ENCODE measurements around the gene SIX4.
A peak's percentile ranks its signal among the peaks of the same experiment; 100 is the strongest.

SIX4 gene

DNA sequence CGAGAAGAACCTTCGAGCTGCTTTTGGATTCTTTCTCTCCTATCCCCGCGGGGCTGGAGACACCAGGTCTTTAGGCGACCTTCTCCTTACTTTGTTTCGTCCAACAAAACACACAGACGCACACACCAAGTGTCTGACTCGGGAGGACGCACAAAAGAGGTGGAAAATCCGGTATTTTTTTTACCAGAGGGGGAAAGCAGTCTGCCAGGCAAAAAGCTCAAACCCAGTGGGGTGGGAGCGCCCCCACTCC lies 2.1 kb downstream of the SIX4 start:
- no peak for DNase-seq (ENCODE audit: low read depth)

DNA sequence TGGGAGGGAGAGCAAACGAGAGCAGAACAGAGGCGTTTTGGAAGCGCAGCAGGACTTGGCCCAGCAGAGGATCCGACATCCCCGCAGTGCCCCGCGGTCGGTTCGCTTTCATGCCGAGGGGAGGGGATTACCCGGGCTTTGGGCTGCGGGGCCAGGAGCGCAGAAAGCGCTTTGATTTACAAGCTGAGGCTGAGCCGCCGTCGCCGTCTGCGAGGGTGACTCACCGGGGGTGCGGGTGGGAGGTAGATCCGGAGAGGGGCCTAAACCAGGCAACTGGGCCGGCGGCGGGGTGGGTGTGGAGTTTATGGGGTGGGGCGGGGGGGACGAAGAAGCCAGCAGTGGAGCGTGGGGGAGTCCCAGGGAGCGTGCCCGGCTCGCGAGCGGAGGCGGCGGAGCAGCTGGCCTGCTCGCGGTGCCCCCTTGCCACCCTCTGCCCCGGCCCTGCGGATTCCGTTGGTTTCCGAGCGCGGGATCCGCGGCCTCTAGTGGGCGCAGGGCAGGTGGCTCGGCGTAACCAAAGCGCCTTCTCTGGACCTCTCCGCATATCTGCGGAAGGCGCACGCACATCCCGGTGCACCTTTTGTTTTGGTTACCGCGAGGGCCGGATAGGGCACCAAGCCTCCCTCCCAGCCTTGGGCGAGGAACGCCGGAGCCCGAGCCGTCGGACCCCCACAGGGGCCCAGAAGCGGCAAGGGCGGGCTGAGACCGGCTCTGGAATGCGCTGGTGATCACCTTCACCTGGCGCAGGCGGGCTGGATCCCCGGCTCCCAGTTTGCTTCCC lies 2.6 kb downstream of the SIX4 start:
- DNase-seq (ENCODE audit: low read depth) = peak; percentile 31

DNA sequence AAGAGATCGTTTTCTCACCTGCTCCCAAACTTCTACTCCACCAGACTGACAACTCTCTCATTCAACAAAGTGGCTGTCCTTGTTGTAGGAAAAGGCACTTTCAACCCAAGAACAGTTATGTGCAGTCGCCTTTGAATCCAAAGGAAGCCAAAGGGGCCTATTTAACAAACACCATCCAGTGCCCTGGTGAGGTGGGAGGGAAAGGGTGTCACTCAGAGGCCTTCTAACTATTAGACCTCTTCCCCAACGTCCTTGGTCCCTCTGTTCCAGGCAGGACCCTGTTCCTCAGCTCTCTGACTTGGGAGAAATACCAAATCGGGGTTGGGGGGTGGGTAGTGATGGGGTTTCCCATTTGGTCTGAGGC lies 3.2 kb downstream of the SIX4 start:
- no peak for DNase-seq (ENCODE audit: low read depth)

DNA sequence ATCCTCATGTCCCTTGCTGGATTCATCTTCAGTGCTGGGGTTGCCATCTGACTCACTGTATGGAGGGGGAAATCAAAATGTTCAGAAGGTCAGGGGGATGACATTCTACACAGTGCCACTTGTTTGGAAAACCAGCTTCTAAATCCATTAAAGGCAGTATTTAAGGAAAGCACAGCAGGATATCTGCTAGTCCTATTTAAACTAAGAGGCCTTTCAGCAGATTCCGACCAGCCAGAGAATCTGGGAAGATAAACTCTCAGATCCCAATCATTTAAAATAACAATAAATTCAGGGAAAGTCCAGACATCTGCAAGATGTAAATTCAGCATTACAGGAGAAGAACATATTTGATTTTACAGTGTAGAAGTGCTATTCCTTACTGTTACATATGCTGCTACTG lies 3.8 kb downstream of the SIX4 start:
- DNase-seq (ENCODE audit: low read depth) = no peak

DNA sequence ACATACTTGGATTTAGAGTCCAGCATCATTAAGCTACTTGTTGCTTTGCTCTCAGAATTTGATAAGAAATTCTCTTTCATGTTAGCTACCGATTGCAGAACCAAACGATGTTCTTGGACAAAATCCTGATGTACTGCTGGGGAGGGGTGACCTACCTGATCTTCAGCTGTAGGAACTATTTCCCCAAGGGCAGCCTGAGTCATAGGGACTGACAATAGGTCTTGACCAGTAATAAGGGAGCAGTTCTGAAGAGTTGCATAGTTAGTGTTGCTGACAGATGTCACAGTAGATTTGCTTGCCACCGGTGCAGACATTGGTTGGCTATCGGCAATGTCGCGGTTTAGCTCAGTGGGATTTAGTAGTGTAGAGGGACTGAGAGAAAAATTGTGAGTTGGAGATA lies 10.6 kb downstream of the SIX4 start:
- no peak for DNase-seq (ENCODE audit: low read depth)

DNA sequence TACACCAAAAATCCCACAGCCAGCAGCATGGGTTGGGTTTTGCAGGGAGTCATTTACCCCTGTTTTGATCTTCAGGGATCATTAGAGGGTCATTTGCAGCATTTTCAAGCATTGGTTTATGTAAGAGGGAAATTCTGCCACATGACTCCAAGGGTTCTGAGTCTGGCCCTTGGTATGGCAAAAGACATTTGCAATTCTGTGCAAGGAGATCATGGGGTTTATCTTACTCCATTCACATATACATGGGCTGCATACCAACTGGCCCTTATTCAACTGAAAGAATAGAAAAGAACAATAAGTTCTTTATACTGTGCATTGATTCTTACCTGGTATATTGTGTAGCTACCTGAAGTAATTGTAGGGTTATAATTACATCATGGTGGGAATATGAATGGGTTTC lies 13.7 kb downstream of the SIX4 start:
- no peak for DNase-seq (ENCODE audit: low read depth)

DNA sequence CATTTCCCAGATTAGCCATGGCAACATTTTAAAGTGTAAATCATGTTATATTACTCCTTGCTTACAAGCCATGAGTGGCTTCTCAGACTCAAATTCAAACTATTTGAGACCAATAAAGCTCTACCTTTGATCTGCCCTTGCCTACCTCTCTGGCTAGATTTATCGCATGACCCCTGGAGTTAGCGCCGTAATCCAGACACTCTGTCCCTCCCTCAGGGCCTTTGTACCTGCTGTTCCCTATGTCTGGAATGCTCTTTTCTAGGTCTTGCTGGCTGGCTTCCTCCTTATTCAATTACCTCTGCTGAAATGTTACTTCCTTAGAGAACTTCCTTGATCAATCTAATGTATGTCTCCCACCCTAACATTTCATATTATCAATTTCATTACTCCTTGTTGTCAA lies 16.3 kb downstream of the SIX4 start:
- DNase-seq (ENCODE audit: low read depth) = no peak

DNA sequence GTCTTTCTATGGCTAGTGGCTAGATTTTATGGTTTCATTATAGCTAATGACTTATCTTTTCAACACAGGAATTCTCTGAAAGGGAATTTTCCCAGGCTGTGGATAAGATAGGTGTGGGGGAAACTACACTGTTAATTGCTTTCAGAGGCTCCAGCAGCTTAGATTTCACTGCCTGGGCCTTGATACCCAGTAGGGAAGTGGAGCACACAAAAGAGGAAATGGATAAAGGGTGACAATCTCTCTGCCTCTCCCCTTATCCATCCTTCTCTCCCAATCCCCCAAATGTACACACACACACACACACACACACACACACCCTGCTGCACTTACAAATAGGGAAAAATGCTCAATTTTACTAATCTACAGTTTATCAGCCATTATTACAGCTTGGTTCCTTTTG lies 19.1 kb downstream of the SIX4 start:
- no peak for DNase-seq (ENCODE audit: low read depth)

DNA sequence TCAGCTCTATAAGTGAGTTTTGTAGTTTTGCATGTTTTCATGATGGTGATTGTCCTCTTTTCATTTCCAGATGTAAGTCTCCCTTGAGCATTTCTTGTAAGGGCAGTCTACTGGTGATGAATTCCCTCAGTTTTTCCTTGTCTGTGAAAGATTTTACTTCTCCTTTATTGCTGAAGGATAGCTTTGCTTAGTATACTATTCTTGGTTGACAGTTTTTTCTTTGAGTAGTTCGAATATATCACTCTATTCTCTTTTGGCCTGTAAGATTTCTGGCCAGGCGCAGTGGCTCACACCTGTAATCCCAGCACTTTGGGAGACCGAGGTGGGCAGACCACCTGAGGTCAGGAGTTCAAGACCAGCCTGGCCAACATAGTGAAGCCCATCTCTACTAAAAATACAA lies 23.6 kb downstream of the SIX4 start:
- DNase-seq (ENCODE audit: low read depth) = no peak

DNA sequence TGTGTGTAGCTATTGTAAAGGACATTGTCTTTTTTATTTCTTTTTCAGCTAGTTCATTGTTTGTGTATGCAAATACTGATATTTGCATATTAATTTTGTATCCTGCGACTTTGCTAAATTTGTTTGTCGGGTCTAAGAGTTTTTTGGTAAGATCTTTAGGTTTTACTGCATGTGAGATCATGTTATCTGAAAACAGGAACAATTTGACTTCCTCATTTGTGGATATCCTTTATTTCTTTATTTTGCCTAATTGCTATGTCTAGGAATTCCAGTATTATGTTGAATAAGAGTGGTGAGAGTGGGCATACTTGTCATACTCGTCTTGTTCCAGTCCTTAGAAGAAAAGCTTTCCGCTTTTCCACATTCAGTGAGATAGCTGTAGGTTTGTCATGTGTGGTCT lies 28.8 kb downstream of the SIX4 start:
- no peak for DNase-seq (ENCODE audit: low read depth)

DNA sequence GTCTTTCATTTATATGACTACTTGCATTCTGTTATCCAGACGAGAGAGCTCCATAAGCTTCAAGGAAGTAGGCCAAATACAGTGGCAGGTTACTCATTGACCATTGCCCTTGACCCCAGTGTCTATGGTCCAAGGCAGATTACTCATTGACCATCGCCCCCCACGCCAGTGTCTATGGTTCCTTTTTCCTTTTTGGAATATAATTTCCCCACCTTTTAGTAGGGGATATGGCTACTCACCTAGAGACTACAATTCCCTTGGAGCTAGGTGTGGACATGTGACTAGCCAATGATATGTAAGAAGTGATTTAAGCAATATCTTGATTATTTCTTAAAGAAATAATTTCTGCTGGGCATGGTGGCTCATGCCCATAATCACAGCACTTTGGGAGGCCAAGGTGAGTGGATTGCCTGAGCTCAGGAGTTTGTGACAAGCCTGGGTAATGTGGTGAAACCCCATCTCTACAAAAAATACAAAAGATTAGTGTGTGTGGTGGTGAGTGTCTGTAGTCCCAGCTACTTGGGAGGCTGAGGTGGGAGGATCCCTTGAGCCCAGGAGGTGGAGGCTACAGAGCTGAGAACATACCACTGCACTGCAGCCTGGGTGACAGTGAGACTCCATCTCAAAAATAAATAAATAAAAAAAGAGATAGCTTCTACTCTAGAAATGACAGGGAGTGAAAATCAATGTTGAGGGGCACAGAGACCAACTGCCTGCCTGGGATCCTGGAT lies 32.6 kb downstream of the SIX4 start:
- no peak for DNase-seq (ENCODE audit: low read depth)

DNA sequence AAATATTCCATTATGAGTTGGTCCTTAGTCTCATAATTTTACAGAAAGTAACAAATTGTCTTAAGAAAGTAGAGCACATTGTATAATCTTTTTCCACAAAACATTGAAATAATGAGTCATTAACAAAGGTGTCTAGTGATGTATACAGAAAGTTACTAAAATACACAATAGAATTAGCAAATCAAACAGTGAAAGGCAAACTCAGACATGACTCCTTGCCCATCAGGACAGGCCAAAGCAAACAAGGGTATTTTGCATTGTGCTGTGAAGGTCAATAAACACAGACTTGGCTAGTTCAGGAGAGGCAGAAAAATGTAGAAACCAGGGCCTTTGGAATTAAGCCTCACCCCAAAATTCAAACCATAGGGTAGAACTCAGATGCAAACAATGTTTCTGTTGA lies 37.3 kb downstream of the SIX4 start:
- DNase-seq (ENCODE audit: low read depth) = no peak

DNA sequence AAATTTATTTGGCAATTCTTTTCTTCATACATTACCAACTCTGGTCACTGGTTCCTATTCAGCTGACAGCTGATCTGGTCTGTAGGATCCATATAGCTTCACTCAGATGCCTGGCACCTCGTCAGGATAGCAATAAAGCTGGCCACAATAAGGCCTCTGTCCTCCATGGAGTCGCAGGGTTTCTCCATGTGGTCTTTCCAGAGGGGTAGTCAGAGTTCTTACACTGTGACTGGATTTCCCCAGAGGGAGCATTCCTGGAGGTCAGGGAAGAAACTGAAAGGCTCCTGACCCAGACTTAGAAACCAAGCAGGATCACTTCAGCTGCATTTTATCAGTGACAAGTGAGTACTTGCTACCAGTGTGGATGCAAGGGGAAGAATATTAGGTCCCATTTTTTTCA lies 39.9 kb downstream of the SIX4 start:
- DNase-seq (ENCODE audit: low read depth) = no peak

DNA sequence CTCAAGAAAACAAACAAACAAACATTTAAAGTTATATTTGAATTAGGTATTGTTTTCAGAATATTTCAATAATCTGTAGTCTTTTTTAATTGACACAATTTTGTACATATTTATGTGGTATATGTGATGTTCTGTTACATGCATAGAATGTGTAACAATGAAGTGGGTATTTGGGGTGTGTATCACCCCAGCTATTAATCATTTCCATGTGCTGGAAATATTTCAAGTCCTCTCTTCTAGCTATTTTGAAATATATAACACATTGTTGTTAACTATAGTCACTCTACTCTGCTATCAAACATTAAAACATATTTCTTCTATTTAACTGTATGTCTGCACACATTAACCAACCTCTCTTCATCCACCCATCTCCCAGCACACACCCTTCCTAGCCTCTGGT lies 42.9 kb downstream of the SIX4 start:
- no peak for DNase-seq (ENCODE audit: low read depth)

DNA sequence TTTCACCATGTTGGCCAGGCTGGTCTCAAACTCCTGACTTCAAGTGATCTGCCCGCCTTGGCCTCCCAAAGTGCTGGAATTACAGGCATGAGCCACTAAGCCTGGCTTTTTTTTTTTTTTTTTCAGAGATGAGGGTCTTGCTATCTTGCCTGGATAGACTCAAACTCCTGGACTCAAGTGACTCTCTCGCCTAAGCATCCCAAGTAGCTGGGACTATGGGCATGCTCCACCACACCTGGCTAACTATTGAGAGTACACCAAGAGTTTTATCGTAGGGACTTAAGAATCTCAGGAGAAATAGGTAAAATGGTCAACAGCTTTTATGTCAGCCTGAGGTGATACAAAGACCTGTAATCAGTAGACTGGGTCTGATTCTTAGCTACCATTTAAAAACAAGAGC lies 43.6 kb downstream of the SIX4 start:
- DNase-seq (ENCODE audit: low read depth) = no peak

DNA sequence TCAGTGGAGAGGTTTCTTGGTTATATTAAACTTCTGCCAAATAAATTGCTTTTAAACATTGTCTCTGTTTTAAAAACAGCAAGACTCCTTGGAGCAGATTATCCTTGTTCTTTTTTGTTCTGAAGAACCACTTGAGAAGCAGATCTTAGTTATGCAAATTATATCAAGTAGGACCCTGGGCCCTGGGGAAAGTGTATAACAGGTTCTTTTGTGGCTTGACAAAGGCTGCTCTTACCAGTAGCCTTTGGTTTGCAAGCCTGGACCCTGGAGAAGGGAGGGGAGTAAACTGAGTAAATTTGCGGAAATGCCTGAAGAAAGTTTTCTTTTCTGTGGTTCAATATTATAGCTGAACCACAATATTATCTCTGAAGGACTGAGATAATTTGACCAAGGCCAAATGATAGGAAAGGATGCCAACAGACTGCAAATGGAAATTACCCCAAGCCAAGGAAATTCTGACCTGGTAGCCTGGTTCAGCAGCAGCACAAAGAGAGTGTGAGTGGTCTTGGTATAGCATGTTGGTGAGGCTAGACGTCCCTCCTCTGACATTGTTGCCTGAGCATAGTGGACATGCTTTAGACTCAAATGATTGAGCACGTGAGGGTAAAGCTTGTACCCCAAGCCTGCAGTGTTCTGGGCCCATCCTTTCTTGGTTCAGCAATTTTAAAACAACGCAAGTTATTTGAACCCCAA lies 44.4 kb downstream of the SIX4 start:
- DNase-seq (ENCODE audit: low read depth) = no peak

DNA sequence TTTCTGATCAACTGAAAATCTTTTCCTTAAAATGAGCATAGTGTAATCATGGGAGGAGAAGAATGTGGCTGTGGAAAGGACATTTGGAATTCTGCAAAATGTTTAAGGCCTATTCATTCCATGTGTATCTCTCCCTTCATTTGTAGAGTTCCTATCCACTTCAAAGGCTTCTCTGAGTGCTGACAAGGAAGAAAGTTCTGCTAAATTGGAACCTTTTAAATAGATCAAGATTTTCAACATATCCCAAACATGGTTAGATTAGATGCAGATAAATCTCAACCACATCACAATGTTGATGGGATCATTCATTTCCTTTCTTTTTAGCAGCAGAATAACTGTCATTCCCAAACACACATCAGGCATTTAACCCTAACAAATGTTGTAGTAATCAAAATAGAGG lies 46.5 kb downstream of the SIX4 start:
- no peak for DNase-seq (ENCODE audit: low read depth)

DNA sequence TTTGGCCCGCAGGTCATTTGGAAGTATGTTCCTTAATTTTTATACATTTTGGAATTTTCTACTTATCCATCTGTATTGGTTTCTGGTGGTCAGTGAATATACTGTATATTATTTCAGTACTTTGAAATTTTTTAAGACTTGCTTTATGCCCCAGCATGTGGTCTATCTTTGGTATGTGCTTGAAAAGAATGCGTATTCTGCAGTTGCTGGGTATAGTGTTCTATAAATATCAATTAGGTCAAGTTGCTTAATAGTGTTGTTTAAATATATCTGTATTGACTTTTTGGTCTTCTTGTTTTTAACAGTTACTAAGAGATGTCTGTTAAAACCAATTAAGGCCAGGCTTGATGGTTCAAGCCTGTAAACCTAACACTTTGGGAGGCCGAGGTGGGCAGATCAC lies 53.2 kb downstream of the SIX4 start:
- no peak for DNase-seq (ENCODE audit: low read depth)

DNA sequence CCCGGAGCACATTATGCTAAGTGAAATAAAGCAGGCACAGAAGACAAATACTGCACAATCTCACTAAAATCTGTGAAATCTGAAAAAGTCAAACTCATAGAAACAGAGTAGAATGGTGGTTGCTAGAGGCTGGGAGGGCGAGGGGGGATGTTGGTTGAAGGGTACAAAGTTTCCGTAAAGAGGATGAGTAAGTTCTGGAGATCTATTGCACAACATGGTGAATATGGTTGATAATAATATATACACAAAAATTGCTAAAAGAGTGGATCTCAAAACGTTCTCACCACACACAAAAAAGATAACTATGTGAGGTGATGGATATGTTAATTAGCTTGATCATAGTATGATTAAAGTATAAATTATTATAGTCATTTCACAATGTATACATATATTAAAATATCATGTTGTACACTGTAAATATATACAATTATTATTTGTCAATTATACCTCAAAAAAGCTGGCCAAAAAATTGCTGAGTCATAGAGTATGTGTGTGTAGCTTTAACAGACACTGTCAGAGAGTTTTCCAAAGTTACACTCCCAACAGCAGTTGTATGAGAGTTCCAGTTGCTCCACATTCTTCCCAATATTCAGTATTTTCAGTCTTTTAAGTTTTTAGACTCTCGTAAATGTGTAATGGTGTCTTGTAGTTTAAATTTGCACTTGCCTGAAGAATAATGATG lies 55.6 kb downstream of the SIX4 start:
- no peak for DNase-seq (ENCODE audit: low read depth)

DNA sequence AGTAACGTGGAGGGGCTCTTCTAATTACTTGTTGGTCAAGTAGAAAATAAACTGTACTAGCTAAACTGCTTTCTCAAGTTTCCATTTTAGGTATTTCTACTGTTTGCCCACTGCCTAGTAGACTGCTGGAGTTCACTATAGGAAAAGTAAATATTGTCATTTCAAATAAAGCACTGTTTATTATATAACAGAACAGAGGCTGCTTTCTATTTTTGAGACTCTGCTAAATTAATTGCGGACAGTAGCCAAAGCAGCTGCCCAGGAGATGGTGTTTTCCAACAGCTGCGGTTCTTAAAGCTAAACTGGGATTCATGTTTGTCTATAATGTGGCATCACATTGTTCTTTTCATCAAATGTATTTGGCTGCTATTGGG lies 59.0 kb downstream of the SIX4 start:
- no peak for DNase-seq (ENCODE audit: low read depth)

DNA sequence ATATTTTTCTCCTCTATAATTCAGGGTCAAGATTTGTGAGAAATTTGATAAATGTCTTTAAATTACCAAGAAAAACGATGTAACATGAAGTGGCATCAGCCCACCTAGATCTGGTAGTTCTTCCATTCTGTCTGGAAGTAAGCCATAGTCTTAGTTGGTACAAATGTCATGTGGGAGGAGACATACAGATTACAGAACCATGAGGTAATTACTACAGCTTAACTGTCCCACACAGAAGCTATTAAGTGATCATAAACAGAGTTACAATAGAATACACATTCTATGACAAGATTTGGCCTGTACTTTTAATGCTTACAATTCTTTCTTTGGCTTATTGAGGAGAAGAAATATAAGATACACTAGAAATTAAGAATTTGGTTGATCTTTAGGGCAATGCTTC lies 61.2 kb downstream of the SIX4 start:
- DNase-seq (ENCODE audit: low read depth) = no peak

DNA sequence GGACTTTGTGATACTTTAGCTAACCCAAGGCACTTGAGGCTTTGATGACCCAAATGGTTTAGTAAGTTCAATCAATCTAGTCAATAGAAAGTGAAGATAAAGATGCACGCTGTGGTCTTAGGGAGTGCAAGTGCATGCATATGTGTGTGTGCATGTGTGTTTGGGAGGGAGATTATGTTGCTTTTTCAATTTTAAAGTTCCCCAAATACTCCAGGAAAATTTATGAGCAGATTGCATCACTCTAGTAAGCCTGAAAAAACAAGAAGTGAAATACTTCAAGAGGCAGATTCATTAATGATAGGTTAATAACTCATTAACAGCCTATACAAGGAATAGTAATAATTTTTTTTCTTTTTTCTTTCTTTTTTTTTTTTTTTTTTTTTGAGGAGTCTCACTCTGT lies 62.4 kb downstream of the SIX4 start:
- DNase-seq (ENCODE audit: low read depth) = no peak
